Measurements from ENCODE around the gene SHISA8. TPM values are rescaled to one million over a fixed set of nuclear protein-coding genes. Genes with fewer than 3 reads are reported as not detected.

The SHISA8 gene
- total and polyA plus RNA-seq, 12 donors: 0.16 to 4.6 (median 1.4) TPM

DNA sequence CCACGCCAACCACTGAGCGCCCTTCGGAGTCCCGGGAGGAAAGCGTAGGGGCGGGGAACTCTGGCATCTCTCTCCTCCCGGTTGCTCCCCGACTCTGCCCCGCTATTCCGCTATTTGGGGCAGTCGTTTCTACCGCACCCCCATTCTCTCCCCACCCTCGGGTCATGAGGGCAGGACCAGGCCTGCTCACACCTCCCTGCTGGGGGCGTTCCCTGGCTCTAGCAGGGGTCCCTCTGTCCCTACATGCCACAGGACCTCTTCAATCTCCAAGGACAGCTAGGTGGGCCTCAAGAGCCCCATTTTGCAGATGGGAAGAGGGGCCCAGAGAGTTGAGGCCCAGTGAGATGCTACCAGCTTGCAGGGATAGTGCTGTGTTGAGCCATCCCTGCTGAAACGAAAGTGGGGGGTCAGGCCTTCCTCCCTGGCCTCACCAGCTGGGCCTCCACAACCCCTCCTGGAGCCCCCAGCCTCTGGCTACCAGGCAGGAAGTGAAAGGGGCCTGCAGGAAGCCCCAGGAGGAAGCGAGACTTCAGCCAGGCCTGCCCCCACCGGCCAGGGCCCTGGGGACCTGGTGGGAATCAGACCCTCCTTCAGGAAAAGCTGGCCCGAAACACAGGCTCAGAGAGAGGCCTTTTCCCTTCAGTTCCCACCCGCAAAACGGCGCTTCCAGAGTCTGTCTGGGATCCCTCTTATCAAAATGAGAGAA, 5.5 kb upstream of the SHISA8 start:
- ATAC-seq: peak in 4 of 8 donors; percentile 2 to 20 (median 8)
- Histone ChIP-seq H3K27me3 (peaks cover 6 to 64% (median 36%) of the 10 kb centered on the region in 7 donors), H3K36me3 (no peaks in the 10 kb centered on the region), H3K27ac (peak overlapping the region in 2 of 10 donors; percentile 29 to 55), H3K4me1 (peaks cover 8 to 33% (median 24%) of the 10 kb centered on the region in 9 donors), H3K4me3 (peak overlapping the region; percentile 49 to 65 (median 58)), H3K9me3 (no peaks in the 10 kb centered on the region)
- 56% methylated on average over 19 to 21 of the region's 21 CpGs for WGBS, 2 donors
- TF ChIP-seq, protein P1, sequence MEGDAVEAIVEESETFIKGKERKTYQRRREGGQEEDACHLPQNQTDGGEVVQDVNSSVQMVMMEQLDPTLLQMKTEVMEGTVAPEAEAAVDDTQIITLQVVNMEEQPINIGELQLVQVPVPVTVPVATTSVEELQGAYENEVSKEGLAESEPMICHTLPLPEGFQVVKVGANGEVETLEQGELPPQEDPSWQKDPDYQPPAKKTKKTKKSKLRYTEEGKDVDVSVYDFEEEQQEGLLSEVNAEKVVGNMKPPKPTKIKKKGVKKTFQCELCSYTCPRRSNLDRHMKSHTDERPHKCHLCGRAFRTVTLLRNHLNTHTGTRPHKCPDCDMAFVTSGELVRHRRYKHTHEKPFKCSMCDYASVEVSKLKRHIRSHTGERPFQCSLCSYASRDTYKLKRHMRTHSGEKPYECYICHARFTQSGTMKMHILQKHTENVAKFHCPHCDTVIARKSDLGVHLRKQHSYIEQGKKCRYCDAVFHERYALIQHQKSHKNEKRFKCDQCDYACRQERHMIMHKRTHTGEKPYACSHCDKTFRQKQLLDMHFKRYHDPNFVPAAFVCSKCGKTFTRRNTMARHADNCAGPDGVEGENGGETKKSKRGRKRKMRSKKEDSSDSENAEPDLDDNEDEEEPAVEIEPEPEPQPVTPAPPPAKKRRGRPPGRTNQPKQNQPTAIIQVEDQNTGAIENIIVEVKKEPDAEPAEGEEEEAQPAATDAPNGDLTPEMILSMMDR (IDR thresholded peaks at IDR 0.05): no peak
- intact Hi-C loops (cut with DNase I): no loop called here
- no peak for DNase-seq

DNA sequence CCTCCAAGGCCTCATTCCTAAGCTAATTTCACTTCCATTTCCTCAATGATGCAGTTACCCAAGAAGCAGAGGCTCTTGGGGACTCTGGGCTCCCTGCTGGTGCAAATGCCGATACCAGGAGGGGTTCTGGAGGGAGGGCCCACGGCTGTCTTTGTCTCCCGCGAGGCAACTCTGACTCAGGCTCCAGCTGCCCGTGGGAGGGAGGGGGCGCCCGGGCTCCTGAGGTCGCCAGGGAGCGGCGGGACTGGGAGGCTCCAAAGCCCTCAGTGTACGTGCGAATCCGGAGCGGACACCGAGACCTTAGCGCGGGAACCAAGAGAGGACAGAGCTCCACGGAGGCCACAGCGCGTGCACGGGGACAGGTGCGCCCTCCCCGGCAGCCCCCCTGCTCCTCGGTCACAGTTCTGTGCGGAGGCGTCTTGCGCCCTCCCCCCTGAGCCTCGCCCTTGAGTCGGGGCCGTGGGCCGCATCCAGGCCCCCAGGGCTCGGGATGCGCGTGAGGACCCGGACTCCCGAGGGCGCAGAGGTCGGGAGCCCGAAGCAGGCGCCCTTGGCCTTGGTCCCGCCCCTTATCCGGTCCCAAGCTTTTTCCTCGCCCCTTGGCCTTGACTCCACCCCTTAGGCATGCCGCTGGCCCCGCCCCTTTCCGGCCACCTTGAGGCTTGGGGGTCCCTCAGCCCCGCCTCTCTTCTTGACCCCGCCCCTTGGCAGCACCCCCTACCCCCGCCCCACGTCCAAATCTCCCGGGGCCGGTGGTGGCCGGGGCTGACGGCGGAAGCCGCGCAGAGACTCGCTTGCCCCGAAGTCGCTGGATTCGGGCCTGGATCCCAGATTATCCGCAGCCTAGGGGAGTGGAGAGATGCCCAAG, 4.7 kb upstream of the SHISA8 start:
- H3K9me3 ChIP-seq: no peaks in the 10 kb centered on the region
- intact Hi-C loops (cut with DNase I): no loop called here
- peaks cover 15 to 66% (median 39%) of the 10 kb centered on the region in 7 donors for H3K27me3 ChIP-seq
- 3 to 4% methylated on average over 59 to 62 of the region's 62 CpGs for WGBS, 2 donors
- H3K27ac ChIP-seq: peak overlapping the region in 5 of 10 donors; percentile 2 to 55 (median 29)
- ATAC-seq (peak; percentile 64 to 78 (median 70)), DNase-seq (peak; percentile 67 to 74)
- peaks cover 8 to 39% (median 29%) of the 10 kb centered on the region in 9 donors for H3K4me1 ChIP-seq
- H3K36me3 ChIP-seq: no peaks in the 10 kb centered on the region
- TF ChIP-seq, protein P1 (IDR thresholded peaks at IDR 0.05): no peak
- H3K4me3 ChIP-seq: peak overlapping the region; percentile 49 to 65 (median 58)

DNA sequence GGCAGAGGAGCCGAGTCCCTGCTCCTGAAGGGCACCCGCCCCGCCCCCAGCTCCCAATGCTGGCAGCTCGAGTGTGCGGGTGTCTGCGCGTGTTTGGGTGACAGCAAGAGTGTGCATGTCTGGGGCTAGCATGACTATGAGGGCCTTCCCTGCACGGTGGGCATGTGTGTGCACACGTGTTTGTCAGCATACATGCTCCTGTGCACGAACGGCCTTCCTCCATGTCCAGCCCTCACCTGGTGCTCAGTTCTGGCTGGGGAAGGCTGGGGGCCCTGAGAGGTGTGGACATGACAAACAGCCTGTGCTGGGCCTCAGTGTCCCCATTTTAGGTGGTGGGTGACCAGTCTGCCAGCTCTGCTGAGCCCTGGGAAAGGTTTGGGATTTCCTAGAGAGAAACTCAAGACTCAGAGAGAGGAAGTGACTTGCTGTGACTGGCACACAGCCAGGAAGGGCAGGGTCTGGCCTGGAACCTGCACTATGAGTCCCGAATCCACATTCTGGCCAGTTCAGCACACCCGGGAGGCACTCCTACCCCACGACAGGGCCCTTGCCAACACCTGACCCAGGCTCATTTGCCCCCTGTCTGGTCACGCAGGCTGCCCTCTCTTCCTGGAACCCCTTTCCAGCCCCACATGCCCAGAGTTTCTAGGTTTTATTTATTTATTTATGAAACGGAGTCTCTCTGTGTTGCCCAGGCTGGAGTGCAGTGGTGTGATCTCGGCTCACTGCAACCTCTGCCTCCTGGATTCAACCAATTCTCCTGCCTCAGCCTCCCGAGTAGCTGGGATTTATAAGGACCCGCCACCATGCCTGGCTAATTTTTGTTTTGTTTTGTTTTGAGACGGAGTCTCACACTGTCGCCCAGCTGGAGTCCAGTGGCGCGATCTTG, 3.3 kb upstream of the SHISA8 start:
- Histone ChIP-seq H3K4me3 (no peak overlapping the region), H3K27me3 (peaks cover 25 to 75% (median 53%) of the 10 kb centered on the region in 7 donors), H3K36me3 (no peaks in the 10 kb centered on the region), H3K27ac (no peak overlapping the region), H3K4me1 (peaks cover 8 to 39% (median 29%) of the 10 kb centered on the region in 9 donors), H3K9me3 (no peaks in the 10 kb centered on the region)
- 50 to 55% methylated on average over 23 of the region's 23 CpGs for WGBS, 2 donors
- ATAC-seq (peak in 6 of 8 donors; percentile 14 to 41 (median 25)), DNase-seq (peak; percentile 53 to 62)
- intact Hi-C loops (cut with DNase I): no loop called here
- TF ChIP-seq, protein P1 (IDR thresholded peaks at IDR 0.05): no peak

Data from heart right ventricle (tissue), 16 donors.